GM19455 (cell line): ENCODE data around the gene FOSL2.

ENCODE experiments used
- ATAC-seq: cut with Tn5 transposase; IDR thresholded peaks from one replicate; pipeline ENCODE4 v1.9.1; 2021; ENCODE audit not compliant: unreplicated experiment

FOSL2 gene

DNA sequence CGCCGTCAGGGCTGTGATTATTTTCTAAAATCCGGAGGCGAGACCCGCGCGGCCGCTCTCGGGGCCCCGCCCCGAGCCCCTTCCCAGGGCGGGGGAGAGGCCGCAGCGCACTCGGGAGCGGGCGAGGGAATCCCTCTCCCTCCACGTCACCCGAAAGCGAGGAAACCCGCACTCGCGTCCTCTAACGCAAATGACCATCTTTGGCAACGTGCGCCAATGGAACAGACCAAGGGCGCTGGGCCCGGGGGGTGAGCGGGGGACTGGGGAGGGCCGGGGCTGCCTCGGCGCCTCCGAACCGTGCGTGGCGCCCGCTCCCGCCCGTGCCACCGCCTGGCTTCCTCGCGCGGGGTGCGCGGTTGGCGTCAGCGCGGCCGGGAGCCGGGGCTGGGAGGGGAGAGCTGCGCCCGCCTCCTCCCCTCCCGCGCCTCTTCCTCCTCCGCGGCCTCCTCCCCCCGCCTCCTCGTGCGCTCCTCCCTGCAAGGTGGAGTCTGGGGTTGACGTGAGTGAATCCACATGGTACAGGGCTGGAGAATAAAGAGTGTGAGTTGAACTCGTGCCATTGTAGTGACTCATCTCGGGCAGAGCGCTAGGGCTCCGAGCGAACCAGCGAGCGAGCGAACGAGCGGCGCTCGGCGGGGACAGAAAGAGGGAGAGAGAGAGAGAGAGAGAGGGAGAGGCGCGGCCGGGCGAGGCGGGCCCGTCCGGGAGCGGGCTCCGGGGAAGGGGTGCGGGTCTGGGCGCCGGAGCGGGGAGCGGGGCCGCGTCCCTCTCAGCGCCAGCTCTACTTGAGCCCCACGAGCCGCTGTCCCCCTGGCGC is at the start of gene FOSL2:
Gene FOSL2 (plus strand): TSS at position 562 of the 817 bp plus-strand sequence. CDS start 863 bp downstream, outside the sequence.
- peak; percentile 74 for ATAC-seq

- no peak for ATAC-seq
These were observed 49.3 kb upstream of the FOSL2 start for GRCh38 chr2:28343184-28343942.

DNA sequence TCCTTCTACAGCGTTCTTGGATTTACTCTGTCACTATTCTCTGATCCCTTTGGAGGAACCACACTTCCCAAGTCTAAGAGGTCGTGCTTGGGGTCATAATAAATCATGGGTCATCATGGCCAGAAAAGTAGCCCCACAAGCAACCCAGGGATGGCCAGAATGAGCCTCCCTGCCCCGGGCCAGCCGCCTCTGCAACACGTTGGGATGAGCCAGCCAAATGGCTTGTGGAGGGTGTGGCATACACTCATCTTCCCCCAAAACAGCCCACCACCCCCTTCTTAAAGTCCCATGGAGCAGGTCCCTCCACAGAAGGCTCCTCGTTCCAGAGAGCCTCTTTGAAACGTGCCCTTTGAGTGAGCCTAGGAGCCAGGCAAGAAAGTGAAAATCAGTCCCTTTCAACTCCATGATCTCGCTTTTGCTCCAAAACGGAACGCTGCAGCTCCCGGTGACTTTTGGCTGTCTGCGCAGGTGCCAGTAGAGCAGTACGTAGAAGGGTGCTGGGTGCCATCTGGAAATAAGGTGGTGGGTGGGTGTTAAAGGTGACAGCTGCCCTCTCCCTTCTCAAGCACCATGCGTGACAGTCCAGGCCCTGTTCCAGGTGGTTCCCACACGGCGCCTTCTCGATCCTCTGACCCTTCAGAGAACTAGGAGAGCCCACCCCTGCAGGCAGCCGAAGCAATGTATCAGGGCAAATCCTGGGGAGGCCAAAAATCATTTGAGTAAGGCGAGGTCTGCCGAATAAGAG is 48.5 kb upstream of the FOSL2 start:
- no peak for ATAC-seq

- no peak for ATAC-seq
These were observed 47.8 kb upstream of the FOSL2 start for GRCh38 chr2:28344756-28345373.

DNA sequence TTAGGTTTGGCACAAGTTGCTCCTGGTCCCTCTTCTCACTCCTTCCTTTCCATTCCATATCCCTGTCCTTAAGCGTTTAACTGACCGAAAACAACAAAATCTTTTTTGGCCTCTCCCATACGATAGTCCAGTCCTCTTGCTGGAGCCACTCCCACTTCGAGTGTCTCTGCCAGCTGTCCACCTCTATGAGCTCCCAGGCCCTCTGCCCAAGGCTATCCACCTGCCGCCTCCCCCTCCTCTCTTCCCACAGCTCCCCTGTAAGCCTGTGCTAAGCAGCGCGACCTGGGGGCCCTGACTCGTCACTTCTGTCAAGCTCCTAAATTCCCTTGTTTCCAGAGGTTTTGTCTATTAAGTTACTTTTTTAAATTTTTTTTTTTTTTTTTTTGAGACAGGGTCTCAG is 47.0 kb upstream of the FOSL2 start:
- ATAC-seq: no peak

DNA sequence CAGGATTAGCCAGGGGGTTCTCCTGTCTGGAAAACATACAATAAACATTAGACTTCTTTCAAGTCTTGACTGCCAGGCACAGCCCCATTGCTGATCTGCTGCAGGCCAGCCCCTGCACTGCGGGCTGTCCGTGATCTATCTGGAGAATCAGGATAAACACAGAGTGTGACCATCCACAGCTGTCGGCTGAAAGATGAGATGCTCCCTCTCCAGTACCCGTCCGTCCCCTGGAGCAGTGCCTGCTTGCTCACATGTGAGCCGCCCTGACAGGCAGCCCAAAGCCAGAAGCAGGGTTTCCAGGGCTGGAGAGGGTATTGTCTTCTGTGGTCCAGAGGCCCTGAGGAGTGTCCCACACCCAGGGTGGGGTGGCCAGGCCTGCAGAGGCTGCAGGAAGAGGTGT is 46.1 kb upstream of the FOSL2 start:
- ATAC-seq: no peak

DNA sequence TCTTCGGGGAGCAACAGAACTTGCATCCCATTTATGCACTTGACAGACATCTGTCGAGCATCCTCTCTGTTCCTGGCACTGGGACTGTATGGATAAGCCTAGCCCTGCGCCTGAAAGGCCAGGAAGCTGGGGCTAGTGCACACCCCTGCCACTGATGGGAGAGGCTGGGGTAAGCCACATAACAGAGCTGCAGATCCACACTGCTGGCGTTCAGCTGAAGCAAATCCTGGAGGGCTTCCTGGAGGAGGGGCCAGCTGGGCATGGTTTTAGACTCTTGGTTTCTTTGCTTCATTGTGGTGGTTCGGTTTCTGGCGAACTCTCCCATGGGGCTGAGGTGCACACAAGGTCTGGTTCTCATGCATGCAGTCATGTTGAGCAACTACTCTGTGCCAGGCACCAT is 45.5 kb upstream of the FOSL2 start:
- no peak for ATAC-seq

GRCh38 chr2:28347596-28347995 is 45.1 kb upstream of the FOSL2 start:
- no peak for ATAC-seq

- no peak for ATAC-seq
These were observed 44.5 kb upstream of the FOSL2 start for GRCh38 chr2:28348149-28348567.

GRCh38 chr2:28348921-28349320 is 43.7 kb upstream of the FOSL2 start:
- no peak for ATAC-seq

DNA sequence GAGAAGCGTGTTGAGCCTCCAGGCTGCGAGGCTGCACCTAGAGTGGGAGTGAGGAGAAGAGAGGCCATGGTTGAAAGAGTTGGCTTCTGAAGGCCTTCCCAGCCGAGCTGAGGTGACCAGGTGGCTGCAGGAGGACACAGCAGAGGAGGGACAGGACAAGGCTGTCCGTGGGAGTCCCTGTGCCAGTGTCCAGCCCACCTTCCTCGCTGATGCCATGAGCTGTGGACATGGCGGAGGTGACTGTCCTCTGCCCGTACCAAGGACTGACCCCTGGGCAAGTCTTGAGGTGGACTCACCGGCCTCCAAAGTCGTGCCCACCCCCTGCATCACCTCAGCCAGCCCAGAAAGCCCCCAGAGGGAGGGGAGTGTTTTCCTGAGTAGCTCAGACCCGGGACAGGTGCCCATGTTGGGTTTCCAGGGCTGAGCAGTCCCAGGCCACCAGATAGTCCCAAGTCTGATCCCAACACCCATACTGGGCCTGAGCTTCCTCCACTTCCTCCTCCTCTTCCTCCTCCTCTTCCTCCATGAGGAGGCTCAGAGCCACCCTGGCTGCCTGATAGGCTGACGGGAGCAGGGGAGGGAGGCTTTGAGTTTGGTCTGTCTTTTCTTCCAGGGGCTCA is 43.0 kb upstream of the FOSL2 start:
- ATAC-seq: no peak

DNA sequence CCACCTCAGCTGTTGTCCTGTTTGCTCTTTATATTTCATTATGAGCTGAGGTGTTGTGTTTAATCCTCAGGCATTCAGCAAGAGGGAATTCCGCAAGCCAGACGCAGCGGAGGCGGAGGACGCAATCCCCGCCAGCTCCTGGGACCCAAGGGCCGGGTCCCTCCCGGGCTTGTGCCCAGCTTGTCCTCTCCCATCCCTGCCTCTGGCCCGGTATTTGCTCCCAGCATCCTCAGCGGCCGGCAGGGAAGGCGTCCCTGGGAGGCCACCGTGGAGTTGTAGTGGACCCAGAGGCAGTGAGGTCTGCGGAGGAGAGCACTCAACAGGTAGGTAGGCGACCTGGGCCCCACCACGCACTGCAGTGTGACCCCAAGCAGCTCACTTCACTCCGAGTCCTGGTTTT is 42.5 kb upstream of the FOSL2 start:
- ATAC-seq: no peak

DNA sequence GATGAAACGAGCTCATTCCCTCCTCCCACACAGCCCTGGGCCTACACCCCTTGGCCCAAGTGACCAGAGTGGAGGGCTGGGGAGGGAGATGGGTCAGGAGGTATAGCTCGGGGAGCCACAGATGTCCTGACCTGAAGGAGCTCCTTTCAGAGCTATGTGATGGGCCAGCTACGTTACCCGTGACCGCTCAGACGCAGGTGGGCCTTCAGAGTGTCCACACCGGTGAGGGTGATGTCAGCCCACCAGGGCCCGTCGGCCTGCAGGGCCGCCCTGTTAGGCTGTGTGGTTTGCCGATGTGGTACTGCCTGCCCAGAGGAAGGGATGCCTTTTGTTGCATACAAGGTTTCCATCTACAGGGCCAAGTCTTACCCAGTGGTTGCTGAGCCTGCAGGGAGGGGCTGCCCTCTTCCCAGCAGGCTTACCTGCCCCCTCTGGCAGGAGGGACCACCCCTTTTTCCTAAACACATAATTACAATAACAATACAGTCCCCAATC is 41.8 kb upstream of the FOSL2 start:
- no peak for ATAC-seq

DNA sequence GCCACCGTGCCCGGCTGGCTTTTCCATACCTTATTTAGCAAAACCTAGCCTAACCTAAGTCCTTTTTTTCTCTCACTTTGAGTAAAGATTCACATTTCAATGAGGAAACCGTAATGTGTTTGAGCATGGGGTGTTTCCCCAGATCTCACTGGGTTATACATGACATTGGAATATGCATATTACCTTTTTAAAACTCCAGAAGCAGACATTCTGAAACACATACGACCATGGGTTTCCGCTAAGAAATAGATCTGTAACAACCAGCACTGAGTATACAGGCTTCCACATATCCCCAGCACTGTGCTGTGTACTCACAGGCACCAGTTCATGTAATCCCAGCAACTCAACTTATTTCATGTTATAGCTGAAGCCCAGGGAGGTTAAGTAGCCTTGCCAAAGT is 41.0 kb upstream of the FOSL2 start:
- no peak for ATAC-seq

GRCh38 chr2:28352104-28352503 is 40.6 kb upstream of the FOSL2 start:
- ATAC-seq: no peak

DNA sequence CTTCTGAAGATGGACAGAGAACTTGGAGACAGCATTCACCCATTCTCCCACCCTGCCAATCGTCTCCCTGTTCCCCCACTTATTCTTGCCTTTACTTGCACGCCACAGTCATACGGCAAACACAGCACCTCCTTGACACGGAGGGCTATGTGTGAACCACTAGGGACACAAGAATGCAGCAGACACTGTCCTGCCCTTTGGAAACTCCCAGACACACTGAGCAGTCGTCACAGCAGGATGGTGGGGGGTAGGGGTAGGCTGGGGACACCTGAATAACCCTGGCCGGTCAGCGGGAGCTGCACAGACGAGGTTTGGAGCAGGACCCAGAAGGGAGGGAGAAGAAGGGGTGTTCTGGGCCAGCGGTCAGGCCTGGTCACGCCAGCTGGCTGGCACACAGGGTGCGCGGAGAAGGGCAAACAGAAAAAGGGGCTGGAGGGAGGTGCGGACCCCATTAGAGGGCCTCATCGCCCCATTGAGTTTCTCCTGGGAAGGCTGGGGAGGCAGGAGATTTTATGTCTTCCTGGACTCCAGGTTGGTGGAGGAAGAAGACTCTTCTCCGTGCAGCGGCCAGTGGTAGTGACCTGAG is 40.0 kb upstream of the FOSL2 start:
- no peak for ATAC-seq

- ATAC-seq: no peak
These were observed 37.6 kb upstream of the FOSL2 start for GRCh38 chr2:28354920-28355520.

DNA sequence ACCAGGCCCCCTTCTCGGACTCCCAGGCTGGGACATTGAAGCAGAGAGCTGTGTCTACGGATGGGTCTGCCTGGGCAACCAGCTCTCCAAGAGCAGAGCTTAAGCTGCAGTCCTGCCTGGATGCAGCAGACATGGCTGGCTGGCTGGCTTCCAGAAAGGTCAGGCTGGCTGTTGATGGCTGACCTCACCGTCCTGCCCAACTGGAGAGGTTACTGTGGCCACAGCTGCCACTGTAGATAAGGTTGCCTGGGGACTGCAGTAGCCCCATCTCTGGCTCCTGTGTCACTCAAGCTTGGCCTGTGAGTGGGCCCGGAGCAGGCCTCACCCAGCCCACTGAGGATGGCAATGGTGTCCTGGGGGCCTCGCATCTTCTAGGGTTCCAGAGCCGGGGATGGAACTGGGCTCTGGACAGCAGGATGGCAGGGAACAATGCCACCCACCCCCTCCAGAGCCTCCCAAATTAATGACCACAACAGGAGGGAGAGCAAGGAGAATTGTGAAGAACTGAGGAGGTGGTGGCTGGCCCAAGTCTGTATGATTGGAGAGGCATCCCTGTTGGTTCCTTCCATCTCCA is 37.0 kb upstream of the FOSL2 start:
- ATAC-seq: no peak

DNA sequence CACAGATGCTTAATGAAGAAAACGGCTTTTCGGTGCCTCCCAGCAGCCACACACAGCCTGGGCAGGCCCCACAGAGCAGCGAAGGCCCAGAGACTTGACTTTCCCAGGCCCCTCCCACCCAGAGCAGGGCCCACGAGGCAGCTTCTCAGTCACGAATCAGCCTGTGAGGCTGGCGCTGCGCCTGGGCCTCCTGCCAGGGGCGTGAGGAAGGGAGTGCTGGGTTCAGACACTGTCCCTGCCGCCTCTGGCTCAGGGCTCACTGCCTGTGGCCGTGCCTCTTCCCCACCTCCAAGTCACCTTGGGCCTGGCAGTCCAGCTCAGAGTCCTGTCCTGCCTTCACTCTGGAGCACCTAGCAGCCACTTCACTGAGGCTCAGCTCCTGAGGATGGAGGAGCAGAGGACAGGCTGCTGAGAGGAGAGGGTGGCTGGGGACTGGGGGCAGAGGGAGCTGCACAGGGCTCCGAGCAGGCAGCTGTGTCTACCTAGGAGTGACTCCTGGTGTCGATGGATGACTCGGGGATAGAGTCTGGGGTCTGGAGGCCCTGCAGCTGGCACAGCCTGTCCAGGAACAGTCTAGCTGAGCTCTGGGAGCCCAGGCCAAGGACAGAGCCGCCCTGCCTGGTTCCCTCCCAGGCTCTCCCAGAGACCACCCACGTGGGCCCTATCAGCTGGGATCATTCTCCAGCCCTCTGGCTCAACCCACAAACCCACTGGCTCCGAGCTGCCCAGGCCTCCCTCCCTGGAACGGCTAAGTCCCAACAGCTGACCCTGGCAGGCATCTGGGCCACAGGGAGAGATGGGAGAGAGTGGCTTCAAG is 36.4 kb upstream of the FOSL2 start:
- no peak for ATAC-seq
